Activated T-helper 1 cell treated with anti-CD3 and anti-CD28 coated beads, Interleukin-12 subunit alpha, Interleukin-12 subunit beta, Interleukin-2, Interleukin-4 antibody, amounts not matched to agents 30 ng/mL and 10 ng/mL and 1 ng/mL, durations not matched to agents 14 hours and 24 hours and 36 hours (primary cell): ENCODE results near the gene NSA2. TPM values are rescaled to one million over a fixed set of nuclear protein-coding genes. Genes with fewer than 3 reads are reported as not detected.
"Not testable (repeated sequence)": the region's sequence is repeated elsewhere in the genome, so short reads cannot be mapped to it uniquely, and the experiment has no call there.

Source experiments
- DNase-seq: peaks from one replicate; pipeline ENCODE4 v3.0.0; 2021; ENCODE audit warnings: low spot score
- H3K27ac Mint-ChIP-seq: one replicate; pipeline ENCODE4 v1.8.0; 2021; ENCODE audit warnings: mild to moderate bottlenecking, mixed read lengths
- H3K27me3 Mint-ChIP-seq: one replicate; pipeline ENCODE4 v1.8.0; 2022; ENCODE audit warnings: mild to moderate bottlenecking, moderate library complexity, mixed read lengths; ENCODE audit not compliant: insufficient read depth
- H3K36me3 Mint-ChIP-seq: one replicate; pipeline ENCODE4 v1.8.0; 2021; ENCODE audit warnings: low read depth, mixed read lengths
- H3K4me1 Mint-ChIP-seq: one replicate; pipeline ENCODE4 v1.8.0; 2021; ENCODE audit warnings: low read depth, mixed read lengths
- H3K4me3 Mint-ChIP-seq: one replicate; pipeline ENCODE4 v1.8.0; 2021; ENCODE audit warnings: mild to moderate bottlenecking, moderate library complexity, mixed read lengths
- H3K9me3 Mint-ChIP-seq: one replicate; pipeline ENCODE4 v1.8.0; 2021; ENCODE audit warnings: mixed read lengths
- intact Hi-C: fragments of 100-400 bp; cut with micrococcal nuclease; formaldehyde crosslinking; loops from one replicate; pipeline ENCODE4 v1.15.1; 2024
- total RNA-seq: library from RNA; stranded (reverse); gene quantifications from 2 replicates; pipeline ENCODE4 v1.2.3, GENCODE V29; 2022

The NSA2 gene
- total RNA-seq, 1 donor from 2014 or later, result 94.9 TPM

DNA sequence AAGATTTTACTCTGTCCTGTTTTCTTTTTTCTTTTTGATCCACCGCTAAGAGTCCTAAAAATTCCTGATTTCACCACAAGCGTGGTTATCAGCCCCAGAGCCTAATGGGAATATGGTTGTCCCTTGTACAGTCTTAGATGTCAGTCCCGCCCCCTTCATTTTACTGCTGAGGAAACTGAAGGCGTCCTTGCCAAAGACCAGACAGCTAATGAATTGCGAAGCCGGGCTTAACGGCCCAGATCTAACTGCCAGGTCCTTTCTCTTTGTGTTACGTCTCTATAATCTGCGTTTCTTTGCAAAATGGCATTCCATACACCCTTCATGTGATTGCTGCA, 497 bp downstream of the NSA2 start:
- intact Hi-C loops, result loop anchor here (1.0 to 10.0 kb wide), 14 partner anchors 85 to 1490 kb away; partner anchors contain the start of genes ANKRA2, BTF3, CERT1 and ENC1
- Mint-ChIP-seq H3K4me1 (peaks cover 20% of the 10 kb centered on the region), H3K27me3 (no peaks in the 10 kb centered on the region), H3K36me3 (peaks cover 27% of the 10 kb centered on the region), H3K27ac (peak overlapping the region; percentile 98), H3K4me3 (peak overlapping the region; percentile 98), H3K9me3 (no peaks in the 10 kb centered on the region)
- no peak for DNase-seq

DNA sequence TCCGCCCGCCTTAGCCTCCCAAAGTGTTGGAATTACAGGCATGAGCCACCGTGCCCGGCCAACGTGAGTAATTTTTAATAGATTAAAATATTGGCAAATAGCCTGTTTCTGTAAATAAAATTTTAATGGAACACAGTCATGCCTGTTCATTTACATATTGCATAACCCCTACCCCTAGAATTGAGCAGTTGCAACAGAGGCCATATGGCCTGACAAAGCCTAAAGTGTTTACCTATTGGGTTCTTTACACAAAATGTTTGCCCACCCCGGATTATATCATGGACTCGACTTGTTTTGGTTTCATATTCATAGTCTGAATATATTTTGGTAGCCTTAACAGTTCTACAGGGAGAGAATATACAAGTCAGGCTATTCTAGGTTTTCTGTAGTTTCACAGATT, 5.3 kb downstream of the NSA2 start:
- Mint-ChIP-seq H3K27me3 (no peaks in the 10 kb centered on the region), H3K27ac (no peak overlapping the region)
- intact Hi-C loops, result no loop called here

DNA sequence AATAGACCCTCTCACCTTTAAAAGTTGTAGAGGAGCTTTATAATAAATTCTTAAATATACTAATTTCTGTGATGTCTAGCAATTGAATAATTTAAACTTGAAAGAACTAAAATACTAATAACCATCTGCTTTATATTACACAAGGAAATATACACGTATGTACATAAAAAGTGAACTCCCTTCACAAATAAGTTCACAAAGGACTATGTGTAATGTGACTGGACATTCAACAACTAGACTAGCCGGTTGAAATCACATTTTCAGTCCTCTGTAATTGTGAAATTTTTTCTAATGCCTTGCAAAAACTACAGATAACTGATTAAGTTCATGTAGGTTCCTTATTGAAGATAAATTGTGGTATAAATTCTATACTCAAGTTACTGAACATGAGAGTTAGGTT, 11.6 kb downstream of the NSA2 start:
- intact Hi-C loops, result no loop called here
- no peak for DNase-seq
- no peaks in the 10 kb centered on the region for H3K9me3 Mint-ChIP-seq
- H3K4me3 Mint-ChIP-seq, result no peak overlapping the region
- peaks cover 14% of the 10 kb centered on the region for H3K36me3 Mint-ChIP-seq
- H3K27me3 Mint-ChIP-seq, result no peaks in the 10 kb centered on the region
- no peaks in the 10 kb centered on the region for H3K4me1 Mint-ChIP-seq
- no peak overlapping the region for H3K27ac Mint-ChIP-seq

More for the DNA sequence above, 5.3 kb downstream of the NSA2 start:
- DNase-seq, result no peak
- no peak overlapping the region for H3K4me3 Mint-ChIP-seq
- H3K4me1 Mint-ChIP-seq, result peaks cover 15% of the 10 kb centered on the region
- peaks cover 35% of the 10 kb centered on the region for H3K36me3 Mint-ChIP-seq
- no peaks in the 10 kb centered on the region for H3K9me3 Mint-ChIP-seq

DNA sequence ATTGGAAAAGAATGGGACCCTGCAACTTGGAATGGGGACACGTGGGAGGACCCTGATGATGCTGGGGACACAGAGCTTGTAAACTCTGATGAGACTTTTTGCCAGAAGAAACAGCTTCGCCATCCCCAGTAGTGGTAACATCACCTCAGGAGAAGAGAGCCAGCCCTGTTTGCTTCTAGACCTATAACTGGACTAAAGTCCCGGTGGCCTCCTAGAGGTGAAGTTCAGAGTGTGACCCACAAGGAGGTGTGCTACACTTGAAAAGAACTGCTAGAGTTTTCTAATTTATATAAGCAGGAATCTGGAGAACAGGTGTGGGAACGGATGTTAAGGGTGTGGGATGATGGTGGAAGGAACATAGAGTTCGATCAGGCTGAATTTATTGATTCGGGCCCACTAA, 19.8 kb downstream of the NSA2 start:
- no peak overlapping the region for H3K4me3 Mint-ChIP-seq
- DNase-seq, result no peak
- intact Hi-C loops, result no loop called here
- H3K27ac Mint-ChIP-seq, result no peak overlapping the region
- H3K27me3 Mint-ChIP-seq, result no peaks in the 10 kb centered on the region
- H3K9me3 Mint-ChIP-seq, result no peaks in the 10 kb centered on the region
- peaks cover under 1% of the 10 kb centered on the region for H3K36me3 Mint-ChIP-seq
- H3K4me1 Mint-ChIP-seq, result no peaks in the 10 kb centered on the region

DNA sequence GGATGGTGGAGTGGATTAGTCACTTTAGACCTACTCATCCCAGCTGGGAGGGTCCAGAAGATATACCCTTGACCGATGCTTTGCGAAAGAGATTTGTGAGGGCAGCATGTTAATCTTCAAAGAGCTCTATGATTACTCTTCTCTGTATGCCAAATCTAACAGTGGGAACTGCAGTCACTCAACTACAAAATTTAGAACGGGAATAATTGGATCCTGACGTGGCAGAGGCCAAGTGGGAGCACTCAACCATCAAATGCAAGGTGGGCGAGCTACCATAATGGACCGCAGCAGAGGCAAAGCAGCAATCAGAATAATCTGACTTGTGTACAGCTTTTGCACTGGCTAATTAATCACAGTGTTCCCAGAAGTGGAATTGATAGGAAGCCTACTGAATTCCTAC, 20.4 kb downstream of the NSA2 start:
- intact Hi-C loops, result no loop called here
- Mint-ChIP-seq H3K9me3 (no peaks in the 10 kb centered on the region), H3K27me3 (no peaks in the 10 kb centered on the region), H3K36me3 (peaks cover 2% of the 10 kb centered on the region), H3K4me1 (no peaks in the 10 kb centered on the region), H3K4me3 (no peak overlapping the region), H3K27ac (no peak overlapping the region)
- DNase-seq, result no peak

DNA sequence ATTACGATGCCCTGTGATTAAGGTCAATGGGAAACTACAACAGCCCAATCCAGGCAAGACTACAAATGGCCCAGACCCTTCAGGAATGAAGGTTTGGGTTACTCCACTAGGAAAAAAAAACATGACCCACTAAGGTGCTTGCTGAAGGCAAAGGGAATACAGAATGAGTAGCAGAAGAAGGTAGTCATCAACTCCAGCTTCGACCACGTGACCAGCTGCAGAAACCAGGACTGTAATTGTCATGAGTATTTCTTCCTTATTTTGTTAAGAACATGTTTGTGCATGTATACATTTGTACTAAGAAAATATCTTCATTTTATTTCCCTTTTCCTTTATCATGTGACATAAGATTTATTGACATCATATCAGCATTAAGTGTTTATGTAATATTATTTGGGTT, 24.6 kb downstream of the NSA2 start:
- H3K4me3 Mint-ChIP-seq, H3K9me3 Mint-ChIP-seq, intact Hi-C loops, H3K27ac Mint-ChIP-seq, H3K4me1 Mint-ChIP-seq, H3K27me3 Mint-ChIP-seq, DNase-seq, H3K36me3 Mint-ChIP-seq: not testable (repeated sequence)

DNA sequence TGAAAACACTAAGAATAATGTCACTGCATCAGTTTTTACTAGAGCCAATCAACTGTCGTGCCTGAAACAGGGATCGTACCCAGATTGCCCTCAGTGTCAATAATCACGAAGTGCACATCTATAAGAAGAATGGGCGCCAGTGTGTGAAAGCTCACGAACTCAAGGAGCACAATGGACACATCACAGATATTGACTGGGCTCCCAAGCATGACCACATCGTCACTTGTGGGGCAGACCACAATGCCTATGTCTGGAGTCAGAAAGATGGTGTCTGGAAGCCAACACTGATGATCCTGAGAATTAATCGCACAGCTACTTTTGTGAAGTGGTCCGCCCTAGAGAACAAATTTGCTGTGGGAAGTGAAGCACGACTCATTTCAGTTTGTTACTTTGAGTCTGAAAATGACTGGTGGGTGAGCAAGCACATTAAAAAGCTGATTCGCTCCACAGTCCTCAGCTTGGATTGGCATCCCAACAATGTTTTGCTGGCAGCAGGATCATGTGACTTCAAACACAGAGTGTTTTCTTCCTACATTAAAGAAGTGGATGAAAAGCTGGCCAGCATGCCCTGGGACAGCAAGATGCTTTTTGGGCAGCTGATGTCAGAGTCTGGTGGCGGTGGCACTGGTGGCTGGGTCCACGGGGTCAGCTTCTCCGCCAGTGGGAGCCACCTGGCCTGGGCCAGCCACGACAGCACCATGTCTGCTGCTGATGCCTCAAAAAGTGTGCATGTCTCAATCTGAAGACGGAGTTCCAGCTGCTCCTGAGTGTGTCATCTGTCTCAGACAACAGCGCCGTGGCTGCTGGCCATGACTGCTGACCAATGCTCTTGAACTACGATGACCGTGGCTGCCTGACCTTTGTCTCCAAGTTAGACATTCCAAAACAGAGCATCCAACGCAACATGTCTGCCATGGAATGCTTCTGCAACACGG, 32.2 kb downstream of the NSA2 start:
- Mint-ChIP-seq H3K4me3 (no peak overlapping the region), H3K36me3 (no peaks in the 10 kb centered on the region), H3K27me3 (no peaks in the 10 kb centered on the region), H3K27ac (no peak overlapping the region), H3K4me1 (no peaks in the 10 kb centered on the region), H3K9me3 (no peaks in the 10 kb centered on the region)
- intact Hi-C loops, result no loop called here
- DNase-seq, result no peak

DNA sequence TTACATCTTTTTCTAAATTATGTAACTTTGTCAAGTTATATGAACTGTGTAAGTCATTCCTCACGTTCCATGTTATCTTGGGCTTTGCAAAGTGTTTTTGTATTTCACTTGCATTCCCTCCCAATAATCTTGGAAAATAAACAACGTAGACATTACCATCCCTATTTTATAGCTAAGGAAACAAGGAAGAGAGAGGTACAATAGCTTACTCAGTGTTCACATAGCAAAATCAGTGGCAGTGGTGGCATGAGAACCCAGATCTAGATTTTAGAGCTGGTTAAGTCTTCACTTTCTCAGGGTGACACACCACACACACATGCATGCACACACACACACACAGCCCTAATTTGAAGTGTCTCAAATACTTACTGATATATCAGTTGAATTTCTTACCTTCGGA, 34.1 kb downstream of the NSA2 start:
- Mint-ChIP-seq H3K9me3 (no peaks in the 10 kb centered on the region), H3K4me1 (no peaks in the 10 kb centered on the region), H3K36me3 (no peaks in the 10 kb centered on the region), H3K27me3 (no peaks in the 10 kb centered on the region), H3K4me3 (no peak overlapping the region), H3K27ac (no peak overlapping the region)
- intact Hi-C loops, result no loop called here
- DNase-seq, result no peak

DNA sequence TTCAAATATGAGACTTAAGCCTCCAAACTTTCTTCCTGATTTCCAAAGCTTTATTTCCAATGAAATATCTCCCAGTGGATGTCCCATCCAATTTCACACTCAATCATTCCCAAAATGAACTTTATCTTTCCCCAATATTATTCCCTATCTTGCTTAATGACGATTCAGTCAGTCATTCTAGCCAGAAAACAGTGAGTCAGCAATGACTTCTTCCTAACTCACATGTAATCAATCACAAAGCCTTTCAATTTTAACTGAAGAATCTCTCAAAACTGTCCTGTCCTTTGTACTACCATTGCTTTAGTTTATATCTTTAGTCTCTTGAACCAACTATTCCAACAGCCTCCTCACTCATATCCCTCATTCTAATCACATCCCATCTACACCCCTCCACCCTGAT, 34.9 kb downstream of the NSA2 start:
- no peak overlapping the region for H3K27ac Mint-ChIP-seq
- intact Hi-C loops, result no loop called here
- no peaks in the 10 kb centered on the region for H3K9me3 Mint-ChIP-seq
- no peak for DNase-seq
- no peak overlapping the region for H3K4me3 Mint-ChIP-seq
- no peaks in the 10 kb centered on the region for H3K36me3 Mint-ChIP-seq
- H3K4me1 Mint-ChIP-seq, result no peaks in the 10 kb centered on the region
- H3K27me3 Mint-ChIP-seq, result no peaks in the 10 kb centered on the region

DNA sequence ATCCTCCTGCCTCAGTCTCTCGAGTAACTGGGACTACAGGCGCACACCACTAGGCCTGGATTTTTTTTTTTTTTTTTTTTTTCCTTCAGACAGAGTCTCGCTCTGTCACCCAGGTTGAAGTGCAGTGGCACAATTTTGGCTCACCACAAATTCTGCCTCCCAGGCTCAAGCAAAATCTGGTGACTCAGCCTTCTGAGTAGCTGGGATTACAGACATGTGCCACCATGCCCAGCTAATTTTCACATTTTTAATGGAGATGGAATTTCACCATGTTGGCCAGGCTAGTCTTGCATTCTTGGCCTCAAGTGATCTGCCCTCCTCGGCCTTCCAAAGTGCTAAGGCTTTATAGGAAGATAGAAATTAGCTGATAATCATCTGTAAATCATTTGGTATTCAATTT, 43.9 kb downstream of the NSA2 start:
- Mint-ChIP-seq H3K27ac (no peak overlapping the region), H3K27me3 (no peaks in the 10 kb centered on the region), H3K4me1 (no peaks in the 10 kb centered on the region), H3K4me3 (no peak overlapping the region), H3K9me3 (no peaks in the 10 kb centered on the region), H3K36me3 (no peaks in the 10 kb centered on the region)
- intact Hi-C loops, result no loop called here
- DNase-seq, result no peak

DNA sequence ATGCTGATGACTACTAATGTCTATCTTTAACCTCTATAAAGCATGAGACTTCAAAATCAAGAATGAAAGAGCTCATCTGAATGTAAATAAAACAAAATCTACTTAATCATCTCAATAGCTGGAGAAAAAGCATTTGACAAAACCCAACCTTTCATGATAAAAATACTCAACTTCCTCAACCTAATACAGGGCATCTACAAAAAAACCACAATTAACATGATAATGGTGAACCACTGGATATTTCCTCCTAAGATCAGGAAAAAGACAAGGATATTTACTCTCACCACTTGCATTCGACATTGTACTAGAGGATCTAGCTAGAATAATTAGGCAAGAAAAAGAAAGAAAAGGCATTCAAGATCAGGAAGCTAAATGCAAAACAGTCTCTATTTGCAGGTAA, 49.8 kb downstream of the NSA2 start:
- H3K4me3 Mint-ChIP-seq, result no peak overlapping the region
- peaks cover 2% of the 10 kb centered on the region for H3K27me3 Mint-ChIP-seq
- no peaks in the 10 kb centered on the region for H3K9me3 Mint-ChIP-seq
- H3K27ac Mint-ChIP-seq, result no peak overlapping the region
- no peaks in the 10 kb centered on the region for H3K36me3 Mint-ChIP-seq
- DNase-seq, result no peak
- intact Hi-C loops, result no loop called here
- no peaks in the 10 kb centered on the region for H3K4me1 Mint-ChIP-seq

DNA sequence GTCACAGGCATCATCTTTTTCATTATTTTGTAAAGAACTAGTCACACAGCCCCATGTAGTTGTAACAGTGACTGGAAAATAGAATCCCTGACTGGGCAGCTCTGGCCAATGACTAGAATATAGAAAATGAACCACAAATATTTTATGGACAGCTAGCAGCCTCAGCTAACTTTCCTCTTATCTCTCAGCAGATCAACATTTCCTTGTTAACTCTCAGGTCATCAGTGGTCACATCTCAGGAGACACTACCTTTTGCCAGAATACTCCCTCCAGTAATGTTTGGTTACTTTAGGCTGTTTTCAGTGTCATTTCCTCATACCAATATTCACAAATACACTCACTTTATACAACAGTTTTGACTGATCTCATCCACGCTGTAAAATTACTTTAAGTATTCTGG, 55.2 kb downstream of the NSA2 start:
- no peak for DNase-seq
- H3K36me3 Mint-ChIP-seq, result no peaks in the 10 kb centered on the region
- H3K4me1 Mint-ChIP-seq, result no peaks in the 10 kb centered on the region
- H3K4me3 Mint-ChIP-seq, result no peak overlapping the region
- H3K27me3 Mint-ChIP-seq, result peaks cover 2% of the 10 kb centered on the region
- H3K9me3 Mint-ChIP-seq, result no peaks in the 10 kb centered on the region
- H3K27ac Mint-ChIP-seq, result no peak overlapping the region
- intact Hi-C loops, result no loop called here

DNA sequence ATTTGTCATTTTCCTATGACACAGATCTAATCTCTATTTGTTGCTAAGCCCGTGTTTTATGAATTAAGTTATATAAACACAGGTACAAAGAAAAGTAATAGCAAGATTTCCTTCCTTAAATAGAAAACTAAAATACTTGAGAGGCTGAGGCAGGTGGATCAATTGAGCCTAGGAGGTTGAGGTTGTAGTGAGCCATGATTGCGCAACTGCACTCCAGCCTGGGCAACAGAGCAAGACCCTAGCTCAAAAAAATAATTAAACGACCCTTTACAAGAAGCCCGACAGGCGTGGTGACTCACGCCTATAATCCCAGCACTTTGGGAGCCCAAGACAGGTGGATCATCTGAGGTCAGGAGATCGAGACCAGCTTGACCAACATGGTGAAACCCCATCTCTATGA, 62.4 kb downstream of the NSA2 start:
- no peaks in the 10 kb centered on the region for H3K36me3 Mint-ChIP-seq
- H3K9me3 Mint-ChIP-seq, result no peaks in the 10 kb centered on the region
- no peaks in the 10 kb centered on the region for H3K4me1 Mint-ChIP-seq
- DNase-seq, result no peak
- no peak overlapping the region for H3K4me3 Mint-ChIP-seq
- H3K27me3 Mint-ChIP-seq, result no peaks in the 10 kb centered on the region
- no peak overlapping the region for H3K27ac Mint-ChIP-seq
- intact Hi-C loops, result no loop called here
